ENCODE measurements around the gene LAT. TPM values are rescaled to one million over a fixed set of nuclear protein-coding genes. Genes with fewer than 3 reads are reported as not detected.
"Not testable (repeated sequence)": the region's sequence is repeated elsewhere in the genome, so short reads cannot be mapped to it uniquely, and the experiment has no call there.

The LAT gene
- total and polyA plus RNA-seq, 2 experiments from 2014 or later, result 0.83 to 1.5 TPM

GRCh38 chr16:28974007-28974436, 10.8 kb upstream of the LAT start:
- Histone ChIP-seq H3K27ac (peak overlapping the region; percentile 85), H3K9me3 (ENCODE audit: low read depth) (no peaks in the 10 kb centered on the region), H3K4me3 (peak overlapping the region; percentile 81), H3K36me3 (no peaks in the 10 kb centered on the region), H3K27me3 (no peaks in the 10 kb centered on the region), H3K4me1 (ENCODE audit: low read depth) (no peaks in the 10 kb centered on the region)
- peak; percentile 88 for TF ChIP-seq CTCF (IDR thresholded peaks at IDR 0.05; ENCODE audit: low read depth, low read length)
- peak; percentile 79 to 85 for DNase-seq (ENCODE audit: low read depth in 1 of 2, low spot score in 1 of 2)

- no peaks in the 10 kb centered on the region for H3K27me3 ChIP-seq
- TF ChIP-seq CTCF (IDR thresholded peaks at IDR 0.05; ENCODE audit: low read depth, low read length), result no peak
- DNase-seq (ENCODE audit: low read depth in 1 of 2, low spot score in 1 of 2), result peak; percentile 98 to 99
- H3K4me3 ChIP-seq, result peak within 1 kb of the TSS; percentile 81
- H3K9me3 ChIP-seq (ENCODE audit: low read depth), result no peaks in the 10 kb centered on the region
- no peaks in the 10 kb centered on the region for H3K4me1 ChIP-seq (ENCODE audit: low read depth)
- H3K27ac ChIP-seq, result peak within 1 kb of the TSS; percentile 85
- H3K36me3 ChIP-seq, result no peaks in the 10 kb centered on the region
Observed at GRCh38 chr16:28974437-28975157, 10.3 kb upstream of the LAT start, which contains the start of gene SPNS1. SPNS1 (plus strand) TSS chr16:28974778; CDS start chr16:28975152, 374 bp downstream.

GRCh38 chr16:28975158-28975599, 9.7 kb upstream of the LAT start:
- Histone ChIP-seq H3K36me3 (no peaks in the 10 kb centered on the region), H3K27me3 (no peaks in the 10 kb centered on the region), H3K4me1 (ENCODE audit: low read depth) (no peaks in the 10 kb centered on the region), H3K9me3 (ENCODE audit: low read depth) (no peaks in the 10 kb centered on the region), H3K4me3 (peak overlapping the region; percentile 81), H3K27ac (peak overlapping the region; percentile 68)
- DNase-seq (ENCODE audit: low read depth in 1 of 2, low spot score in 1 of 2), result peak in 1 of 2 donors; percentile 2
- no peak for TF ChIP-seq CTCF (IDR thresholded peaks at IDR 0.05; ENCODE audit: low read depth, low read length)

- DNase-seq (ENCODE audit: low read depth in 1 of 2, low spot score in 1 of 2), result peak in 1 of 2 donors; percentile 30
- TF ChIP-seq CTCF (IDR thresholded peaks at IDR 0.05; ENCODE audit: low read depth, low read length), result peak; percentile 34
- Histone ChIP-seq H3K27ac (no peak overlapping the region), H3K4me3 (no peak overlapping the region), H3K4me1 (ENCODE audit: low read depth) (no peaks in the 10 kb centered on the region), H3K36me3 (peaks cover 3% of the 10 kb centered on the region), H3K27me3 (no peaks in the 10 kb centered on the region), H3K9me3 (ENCODE audit: low read depth) (no peaks in the 10 kb centered on the region)
Observed at GRCh38 chr16:28977703-28978662, 6.9 kb upstream of the LAT start.

DNA sequence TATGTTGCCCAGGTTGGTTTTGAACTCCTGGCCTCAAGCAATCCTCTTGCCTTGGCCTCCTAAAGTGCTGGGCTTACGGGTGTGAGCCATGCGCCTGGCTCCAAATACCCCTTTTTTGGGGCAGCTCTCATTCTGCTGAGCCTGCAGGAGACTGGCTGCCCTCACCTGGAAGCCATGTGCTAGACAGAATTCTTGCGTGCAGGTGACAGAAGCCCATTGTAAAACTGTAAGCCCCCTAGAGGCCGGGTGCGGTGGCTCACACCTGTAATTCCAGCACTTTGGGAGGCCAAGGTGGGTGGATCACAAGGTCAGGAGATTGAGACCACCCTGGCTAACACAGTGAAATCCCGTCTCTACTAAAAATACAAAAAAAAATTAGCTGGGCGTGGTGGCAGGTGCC, 4.5 kb upstream of the LAT start:
- H3K36me3 ChIP-seq; DNase-seq (ENCODE audit: low read depth in 1 of 2, low spot score in 1 of 2); H3K27ac ChIP-seq; H3K9me3 ChIP-seq (ENCODE audit: low read depth); H3K4me1 ChIP-seq (ENCODE audit: low read depth); H3K27me3 ChIP-seq; H3K4me3 ChIP-seq: not testable (repeated sequence)
